ENCODE data around the gene EML4.
"Not testable (repeated sequence)": the region's sequence is repeated elsewhere in the genome, so short reads cannot be mapped to it uniquely, and the experiment has no call there.

The EML4 gene

GRCh38 chr2:42127425-42128424 is 41.4 kb upstream of the EML4 start:
- Histone ChIP-seq H3K27ac (no peak overlapping the region), H3K4me3 (no peak overlapping the region), H3K27me3 (no peaks in the 10 kb centered on the region), H3K9me3 (no peaks in the 10 kb centered on the region), H3K36me3 (no peaks in the 10 kb centered on the region), H3K4me1 (peaks cover 0 to 23% (median 14%) of the 10 kb centered on the region in 4 donors)
- no peak for DNase-seq
- intact Hi-C loops (cut with DNase I; ENCODE audit: low total_unique reads), result no loop called here
- TF ChIP-seq CTCF (IDR thresholded peaks at IDR 0.05), result no peak

GRCh38 chr2:42128721-42129486 is 40.2 kb upstream of the EML4 start:
- peaks cover 0 to 35% (median 24%) of the 10 kb centered on the region in 4 donors for H3K4me1 ChIP-seq
- no peak overlapping the region for H3K27ac ChIP-seq
- no peaks in the 10 kb centered on the region for H3K9me3 ChIP-seq
- no peak for TF ChIP-seq CTCF (IDR thresholded peaks at IDR 0.05)
- H3K4me3 ChIP-seq, result no peak overlapping the region
- no peaks in the 10 kb centered on the region for H3K36me3 ChIP-seq
- intact Hi-C loops (cut with DNase I; ENCODE audit: low total_unique reads), result no loop called here
- H3K27me3 ChIP-seq, result no peaks in the 10 kb centered on the region
- no peak for DNase-seq

GRCh38 chr2:42129487-42129852 is 39.7 kb upstream of the EML4 start:
- Histone ChIP-seq H3K9me3 (no peaks in the 10 kb centered on the region), H3K27me3 (no peaks in the 10 kb centered on the region), H3K27ac (no peak overlapping the region), H3K36me3 (no peaks in the 10 kb centered on the region), H3K4me3 (no peak overlapping the region), H3K4me1 (peaks cover 0 to 35% (median 24%) of the 10 kb centered on the region in 4 donors)
- TF ChIP-seq CTCF (IDR thresholded peaks at IDR 0.05), result no peak
- intact Hi-C loops (cut with DNase I; ENCODE audit: low total_unique reads), result no loop called here
- DNase-seq, result no peak

- DNase-seq, result no peak
- no peaks in the 10 kb centered on the region for H3K36me3 ChIP-seq
- no peak for TF ChIP-seq CTCF (IDR thresholded peaks at IDR 0.05)
- H3K9me3 ChIP-seq, result no peaks in the 10 kb centered on the region
- no peak overlapping the region for H3K27ac ChIP-seq
- intact Hi-C loops (cut with DNase I; ENCODE audit: low total_unique reads), result no loop called here
- H3K4me3 ChIP-seq, result no peak overlapping the region
- H3K4me1 ChIP-seq, result peaks cover 0 to 35% (median 24%) of the 10 kb centered on the region in 4 donors
- H3K27me3 ChIP-seq, result no peaks in the 10 kb centered on the region
Observed at GRCh38 chr2:42129947-42130346, 39.2 kb upstream of the EML4 start.

GRCh38 chr2:42130858-42131257 is 38.3 kb upstream of the EML4 start:
- intact Hi-C loops (cut with DNase I; ENCODE audit: low total_unique reads); H3K4me3 ChIP-seq; H3K27me3 ChIP-seq; H3K36me3 ChIP-seq; DNase-seq; H3K27ac ChIP-seq; H3K9me3 ChIP-seq: not testable (repeated sequence)
- H3K4me1 ChIP-seq, result peaks cover 0 to 35% (median 22%) of the 10 kb centered on the region in 4 donors
